NCI-H748 treated with DMSO at 0.1 percent for 48 hours (cell line): Measurements from ENCODE around the gene PCNA.

Source experiments
- DNase-seq: peaks from one replicate; lab custom pipeline; 2025; lab: John Stamatoyannopoulos, UW

Gene PCNA

DNA sequence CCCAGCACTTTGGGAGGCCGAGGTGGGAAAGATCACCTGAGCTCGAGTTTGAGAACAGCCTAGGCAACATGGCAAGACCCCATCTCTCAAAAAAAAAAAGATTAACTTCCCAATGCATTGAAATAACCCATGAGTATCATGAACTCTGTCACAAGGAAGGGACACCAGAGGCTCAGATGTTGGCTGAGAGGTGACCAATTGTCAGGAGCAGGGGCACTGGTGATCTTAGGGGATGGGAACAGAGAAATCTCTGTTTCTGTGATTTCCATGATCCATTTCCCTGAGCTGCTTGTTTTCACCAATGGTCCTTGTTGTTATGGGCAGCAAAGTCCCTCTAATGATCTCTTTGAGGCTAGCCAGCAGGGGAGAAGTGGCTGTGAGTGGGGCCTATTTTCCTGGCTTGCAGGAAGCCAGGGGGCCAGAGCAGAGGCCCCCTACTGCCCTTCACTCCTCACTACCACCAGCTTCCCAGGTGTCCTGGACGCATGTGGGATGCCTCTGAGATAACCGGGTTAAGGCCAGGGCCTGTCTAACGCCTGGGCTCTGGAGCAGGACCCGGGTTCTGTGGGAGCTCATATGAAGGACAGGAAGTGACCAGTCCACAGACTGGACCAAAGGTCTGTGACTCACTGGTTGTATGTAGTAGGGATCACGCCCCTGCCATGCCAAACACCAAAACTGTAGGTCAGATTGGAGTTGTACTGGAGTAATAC, 54.4 kb downstream of the PCNA start:
- no peak for DNase-seq
